GM10248 (cell line): ENCODE results near the gene SNORC.
"Not testable (repeated sequence)": the region's sequence is repeated elsewhere in the genome, so short reads cannot be mapped to it uniquely, and the experiment has no call there.

Experiments
- CTCF ChIA-PET: fragments of 300-600 bp; sonication (Branson Sonifier 250); formaldehyde crosslinking; extraction: SDS; loops from one replicate; lab custom pipeline; 2021; ENCODE audit warnings: antibody characterized with exemption; lab: Yijun Ruan, JAX
- POLR2A ChIA-PET: fragments of 350-650 bp; sonication (Branson Sonifier 250); formaldehyde crosslinking; extraction: SDS; loops from one replicate; lab custom pipeline; 2020; ENCODE audit warnings: antibody characterized with exemption; lab: Yijun Ruan, JAX
- DNase-seq: peaks from one replicate; pipeline ENCODE4 v3.0.0; 2012; ENCODE audit errors: extremely low spot score
- CTCF ChIP-seq: IDR thresholded peaks from 2 replicates; pipeline ENCODE4 v1.5.1; 2012; ENCODE audit warnings: mild to moderate bottlenecking, low read depth; ENCODE audit errors: extremely low read depth, missing control alignments, control extremely low read depth

The SNORC gene

GRCh38 chr2:232838406-232838874 lies 31.6 kb upstream of the SNORC start:
- peak; percentile 59 for DNase-seq
- no peak for TF ChIP-seq CTCF
- ChIA-PET CTCF (interaction anchor here (1.1 to 2.2 kb wide), 3 partner anchors 14 to 80 kb away, joined by 3 to 6 read pairs (median 4); no protein-coding TSS in a partner anchor), POLR2A (no interaction called here)

GRCh38 chr2:232839411-232840079 lies 30.5 kb upstream of the SNORC start:
- POLR2A ChIA-PET = no interaction called here
- CTCF ChIA-PET = interaction anchor here (2.2 kb wide), 1 partner anchor 13 kb away, joined by 6 read pairs; no protein-coding TSS in a partner anchor
- no peak for DNase-seq
- TF ChIP-seq CTCF = no peak

- ChIA-PET POLR2A (no interaction called here), CTCF (interaction anchor here (0.8 to 1.6 kb wide), 8 partner anchors 10 to 408 kb away, joined by 3 to 5 read pairs (median 4); partner anchors contain the start of gene ATG16L1)
- TF ChIP-seq CTCF = no peak
- DNase-seq = no peak
Measured at GRCh38 chr2:232842689-232843088, 27.4 kb upstream of the SNORC start.

GRCh38 chr2:232843834-232844233 lies 26.2 kb upstream of the SNORC start:
- TF ChIP-seq CTCF = no peak
- ChIA-PET CTCF (interaction anchor here (1.0 to 1.5 kb wide), 3 partner anchors 9 to 211 kb away, joined by 3 to 4 read pairs (median 4); no protein-coding TSS in a partner anchor), POLR2A (no interaction called here)
- no peak for DNase-seq

GRCh38 chr2:232846055-232846454 lies 24.0 kb upstream of the SNORC start:
- no peak for TF ChIP-seq CTCF
- ChIA-PET POLR2A (no interaction called here), CTCF (interaction anchor here (1.7 kb wide), 1 partner anchor 183 kb away, joined by 4 read pairs; no protein-coding TSS in a partner anchor)
- no peak for DNase-seq

- TF ChIP-seq CTCF = no peak
- ChIA-PET POLR2A (no interaction called here), CTCF (interaction anchor here (1.1 to 1.8 kb wide), 4 partner anchors 9 to 401 kb away, joined by 3 to 6 read pairs (median 4); partner anchors contain the start of gene ATG16L1)
- no peak for DNase-seq
Measured at GRCh38 chr2:232850039-232850438, 20.0 kb upstream of the SNORC start.

GRCh38 chr2:232852081-232852480 lies 18.0 kb upstream of the SNORC start:
- POLR2A ChIA-PET, DNase-seq: not testable (repeated sequence)
- CTCF ChIA-PET = interaction anchor here (0.9 to 5.2 kb wide), 11 partner anchors 9 to 402 kb away, joined by 3 to 34 read pairs (median 4); partner anchors contain the start of gene INPP5D
